Measurements from ENCODE around the gene GHSR. TPM values are rescaled to one million over a fixed set of nuclear protein-coding genes. Genes with fewer than 3 reads are reported as not detected.

The GHSR gene
- total RNA-seq: not detected in 2 replicates

GRCh38 chr3:172447611-172448579 lies at the start of gene GHSR:
GHSR (minus strand) TSS chr3:172448456; CDS start chr3:172448413, 43 bp downstream.

Other genes with a start within 250 kb of the GHSR start
- 15.1 and 30.1 TPM in 2 replicates for gene TNFSF10, start 75.0 kb upstream of the GHSR start, total RNA-seq